T-helper 2 cell treated with Interferon-gamma antibody and Interleukin-4, amounts not matched to agents 5 μg/mL and 100 μg/mL, for 36 hours (primary cell): ENCODE results near the gene DHRS12.

Experiments
- DNase-seq: peaks from one replicate; pipeline ENCODE4 v3.0.0; 2021; ENCODE audit warnings: low spot score
- H3K27ac Mint-ChIP-seq: one replicate; pipeline ENCODE4 v1.8.0; 2021; ENCODE audit warnings: mild to moderate bottlenecking, mixed read lengths
- H3K27me3 Mint-ChIP-seq: one replicate; pipeline ENCODE4 v1.8.0; 2021; ENCODE audit warnings: low read depth, mixed read lengths
- H3K36me3 Mint-ChIP-seq: one replicate; pipeline ENCODE4 v1.8.0; 2021; ENCODE audit warnings: low read depth, mixed read lengths
- H3K4me1 Mint-ChIP-seq: one replicate; pipeline ENCODE4 v1.8.0; 2021; ENCODE audit warnings: low read depth, mixed read lengths
- H3K4me3 Mint-ChIP-seq: one replicate; pipeline ENCODE4 v1.8.0; 2022; ENCODE audit warnings: mild to moderate bottlenecking, moderate library complexity, mixed read lengths
- H3K9me3 Mint-ChIP-seq: one replicate; pipeline ENCODE4 v1.8.0; 2021; ENCODE audit warnings: mixed read lengths

The DHRS12 gene

DNA sequence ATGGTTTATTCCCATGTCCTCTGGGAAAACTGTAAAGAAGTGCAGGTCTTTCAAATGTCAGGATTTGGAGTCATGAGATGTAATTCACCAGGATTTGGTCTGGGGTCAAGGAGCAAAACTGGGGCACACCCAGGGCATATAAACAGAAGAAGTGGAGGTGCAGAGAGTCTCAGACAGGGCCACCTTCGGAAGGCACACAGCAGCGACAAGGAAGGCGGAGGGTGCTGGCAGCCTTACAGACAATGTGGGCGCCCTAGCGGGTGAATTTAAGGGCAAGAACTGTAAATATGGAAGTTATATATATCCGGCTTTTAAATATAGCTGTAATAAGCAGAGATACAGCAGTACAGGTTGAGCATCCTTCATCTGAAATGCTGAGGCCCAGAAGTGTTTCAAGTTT is 31.2 kb downstream of the DHRS12 start:
- H3K27me3 Mint-ChIP-seq, result no peaks in the 10 kb centered on the region
- no peak overlapping the region for H3K27ac Mint-ChIP-seq
- no peak for DNase-seq
- no peak overlapping the region for H3K4me3 Mint-ChIP-seq
- H3K4me1 Mint-ChIP-seq, result no peaks in the 10 kb centered on the region
- no peaks in the 10 kb centered on the region for H3K36me3 Mint-ChIP-seq
- no peaks in the 10 kb centered on the region for H3K9me3 Mint-ChIP-seq

DNA sequence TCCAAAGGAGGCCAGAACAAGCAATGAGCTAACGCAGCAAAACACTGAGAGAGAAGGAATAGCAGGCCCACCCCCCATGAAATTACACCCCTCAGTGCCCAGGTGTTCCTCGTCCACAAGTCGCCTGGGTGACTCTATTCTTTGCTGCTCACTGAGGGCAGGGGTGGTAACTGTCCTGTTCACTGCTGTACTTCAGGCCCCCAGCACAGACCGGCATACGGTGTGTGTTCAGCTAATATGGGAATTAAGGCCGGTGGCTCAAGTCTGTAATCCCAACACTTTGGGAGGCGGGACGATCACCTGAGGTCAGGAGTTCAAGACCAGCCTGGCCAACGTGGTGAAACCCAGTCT is 31.9 kb downstream of the DHRS12 start:
- no peak for DNase-seq
- H3K36me3 Mint-ChIP-seq, result peaks cover 3% of the 10 kb centered on the region
- no peaks in the 10 kb centered on the region for H3K27me3 Mint-ChIP-seq
- no peak overlapping the region for H3K27ac Mint-ChIP-seq
- no peaks in the 10 kb centered on the region for H3K9me3 Mint-ChIP-seq
- no peaks in the 10 kb centered on the region for H3K4me1 Mint-ChIP-seq
- no peak overlapping the region for H3K4me3 Mint-ChIP-seq

DNA sequence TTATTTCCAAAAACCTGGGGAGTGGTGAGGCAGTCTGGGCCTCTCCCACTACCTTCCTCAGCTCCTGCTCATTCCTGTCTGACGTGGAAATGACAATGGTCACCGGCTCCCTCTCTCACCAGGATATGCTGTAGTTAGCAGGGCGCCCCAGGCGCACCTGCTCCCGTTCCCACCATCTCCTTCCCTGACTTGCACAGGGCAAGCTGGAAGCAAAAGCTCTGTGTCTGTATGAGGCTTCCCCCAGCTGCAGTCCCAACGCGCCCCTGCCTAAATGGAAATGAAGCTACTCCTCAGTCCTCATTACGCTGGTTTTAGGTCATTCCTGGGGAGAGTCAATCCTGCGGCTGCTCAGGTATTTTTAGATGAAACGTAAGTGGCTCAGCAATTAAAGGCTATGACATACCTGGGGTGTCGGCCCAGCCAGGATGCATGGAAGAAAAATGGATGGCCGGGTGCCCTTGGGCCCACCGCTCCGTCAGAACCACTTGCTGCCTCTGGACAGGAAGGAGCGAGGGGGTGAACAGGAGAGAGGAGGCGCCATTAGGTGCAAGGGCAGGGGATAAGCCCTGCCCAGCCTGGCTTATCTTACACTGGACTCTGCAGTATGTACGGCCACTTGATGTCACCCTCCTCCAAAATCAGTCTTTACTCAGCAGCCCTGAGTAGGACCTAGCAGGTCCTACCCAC is 32.4 kb downstream of the DHRS12 start:
- H3K9me3 Mint-ChIP-seq, result no peaks in the 10 kb centered on the region
- no peaks in the 10 kb centered on the region for H3K27me3 Mint-ChIP-seq
- no peak for DNase-seq
- H3K4me1 Mint-ChIP-seq, result no peaks in the 10 kb centered on the region
- no peak overlapping the region for H3K27ac Mint-ChIP-seq
- H3K36me3 Mint-ChIP-seq, result peaks cover 3% of the 10 kb centered on the region
- H3K4me3 Mint-ChIP-seq, result no peak overlapping the region

DNA sequence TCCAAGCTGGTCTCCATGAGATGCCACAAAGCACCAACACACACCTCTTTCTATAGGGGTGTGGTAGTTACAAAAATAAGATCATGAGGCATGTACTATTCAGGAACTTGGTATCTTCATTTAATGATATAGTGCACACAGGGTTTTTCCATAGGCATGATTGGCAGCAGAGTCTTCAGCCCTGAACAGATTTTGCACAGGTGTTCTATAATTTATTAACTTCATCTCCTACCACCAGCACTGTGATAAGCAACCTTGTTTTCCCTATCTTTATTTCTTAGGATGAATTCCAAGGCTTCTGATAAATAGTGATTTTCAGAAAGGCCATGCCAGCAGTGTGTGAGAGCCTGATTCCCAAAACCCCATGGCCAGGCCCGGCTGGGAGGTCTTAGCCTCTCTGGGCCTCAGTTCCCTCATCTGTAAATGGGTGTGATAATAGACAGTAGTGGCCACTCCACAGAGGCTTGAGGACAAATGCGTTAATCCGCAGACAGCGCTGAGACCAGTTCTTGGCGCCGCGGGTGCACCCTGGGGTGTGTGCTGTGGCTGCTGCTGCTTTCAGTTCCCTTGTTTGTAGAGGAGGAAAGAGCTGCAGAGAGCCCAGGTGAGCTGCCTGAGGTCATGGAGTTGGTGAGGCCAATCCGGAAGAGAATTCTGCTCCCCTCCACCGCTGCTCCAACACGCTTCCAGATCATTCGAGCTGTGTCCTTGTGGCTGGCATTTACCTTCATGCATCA is 33.1 kb downstream of the DHRS12 start:
- Mint-ChIP-seq H3K36me3 (peaks cover 3% of the 10 kb centered on the region), H3K4me3 (no peak overlapping the region), H3K27ac (no peak overlapping the region), H3K27me3 (no peaks in the 10 kb centered on the region), H3K9me3 (no peaks in the 10 kb centered on the region), H3K4me1 (no peaks in the 10 kb centered on the region)
- no peak for DNase-seq

DNA sequence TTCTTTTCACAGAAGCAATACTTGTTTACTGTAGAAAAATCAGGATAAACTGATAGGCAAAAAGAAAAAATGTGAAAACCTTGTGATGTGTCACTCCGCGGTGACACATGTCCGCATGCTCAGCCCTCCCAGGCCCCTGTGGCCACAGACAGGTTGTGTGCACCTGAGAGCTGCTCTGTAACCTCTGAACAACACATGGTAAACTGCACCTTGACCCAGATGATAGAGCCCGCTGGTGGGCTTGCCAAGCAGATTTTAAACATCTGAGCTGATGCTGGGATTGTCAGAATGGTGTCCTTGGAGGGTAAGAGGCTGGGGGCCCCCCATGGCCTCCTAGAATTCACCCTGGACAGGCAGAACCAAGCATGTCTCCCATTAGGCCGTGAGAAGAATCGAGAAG is 33.8 kb downstream of the DHRS12 start:
- no peak overlapping the region for H3K4me3 Mint-ChIP-seq
- no peak overlapping the region for H3K27ac Mint-ChIP-seq

DNA sequence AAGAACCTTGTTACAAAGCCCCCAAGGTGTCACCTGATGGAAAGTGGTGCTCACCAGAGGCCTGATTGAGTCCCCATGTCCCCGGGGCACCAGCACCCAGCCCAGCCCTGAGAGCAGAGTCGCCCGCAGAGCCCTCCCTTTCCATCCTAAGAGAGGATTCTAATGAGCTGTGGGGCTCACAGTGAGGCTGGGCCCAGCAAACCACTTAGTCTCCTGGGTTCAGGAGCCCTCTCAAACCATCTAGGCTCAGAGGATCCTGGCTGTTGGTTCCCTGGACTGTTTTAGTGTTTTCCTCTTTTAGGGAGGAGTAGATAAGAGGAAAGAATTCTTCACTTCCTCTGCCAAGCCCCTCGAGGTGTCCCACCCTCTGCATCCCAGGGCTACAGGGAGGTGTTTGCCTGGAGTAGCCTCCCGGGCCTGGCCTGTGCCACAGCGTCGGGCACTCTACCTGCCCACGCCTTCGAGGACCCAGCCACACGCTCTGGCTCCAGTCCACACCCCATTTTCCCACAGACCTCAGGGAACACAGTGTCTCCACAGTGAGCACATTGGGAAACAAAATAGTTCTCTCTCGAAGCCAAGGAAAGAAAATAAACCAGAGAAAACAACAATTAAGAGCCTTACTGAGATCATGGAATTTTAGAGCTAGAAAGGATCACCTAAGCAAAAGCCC is 34.4 kb downstream of the DHRS12 start:
- Mint-ChIP-seq H3K9me3 (no peaks in the 10 kb centered on the region), H3K27me3 (no peaks in the 10 kb centered on the region), H3K36me3 (peaks cover 3% of the 10 kb centered on the region), H3K27ac (no peak overlapping the region), H3K4me1 (peaks cover 10% of the 10 kb centered on the region), H3K4me3 (no peak overlapping the region)
- DNase-seq, result no peak

More for the DNA sequence above, 33.8 kb downstream of the DHRS12 start:
- no peak for DNase-seq
- Mint-ChIP-seq H3K4me1 (peaks cover 5% of the 10 kb centered on the region), H3K36me3 (peaks cover 3% of the 10 kb centered on the region), H3K27me3 (no peaks in the 10 kb centered on the region), H3K9me3 (no peaks in the 10 kb centered on the region)

DNA sequence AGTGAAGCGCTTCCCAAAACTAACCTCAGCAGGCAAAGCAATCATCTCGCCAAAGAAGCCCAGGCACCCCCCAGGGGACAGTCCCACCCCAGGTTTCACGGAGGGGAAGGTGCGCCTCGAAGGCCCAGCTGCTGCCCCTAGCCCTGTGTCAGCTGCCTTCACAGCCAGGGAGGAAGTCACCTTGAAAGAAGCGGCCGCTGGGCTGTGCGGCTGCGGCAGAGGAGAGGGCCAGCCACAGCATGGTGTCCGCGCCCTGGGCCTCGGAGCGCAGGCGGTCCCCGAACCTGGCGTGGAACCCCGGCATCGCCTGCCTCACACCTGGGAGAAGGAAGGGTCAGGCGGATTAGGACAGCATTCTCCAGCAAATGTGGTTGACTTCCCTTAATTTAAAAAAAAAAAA is 35.0 kb downstream of the DHRS12 start:
- peaks cover 15% of the 10 kb centered on the region for H3K4me1 Mint-ChIP-seq
- DNase-seq, result no peak
- no peak overlapping the region for H3K4me3 Mint-ChIP-seq
- peaks cover 3% of the 10 kb centered on the region for H3K36me3 Mint-ChIP-seq
- H3K9me3 Mint-ChIP-seq, result no peaks in the 10 kb centered on the region
- no peaks in the 10 kb centered on the region for H3K27me3 Mint-ChIP-seq
- no peak overlapping the region for H3K27ac Mint-ChIP-seq

DNA sequence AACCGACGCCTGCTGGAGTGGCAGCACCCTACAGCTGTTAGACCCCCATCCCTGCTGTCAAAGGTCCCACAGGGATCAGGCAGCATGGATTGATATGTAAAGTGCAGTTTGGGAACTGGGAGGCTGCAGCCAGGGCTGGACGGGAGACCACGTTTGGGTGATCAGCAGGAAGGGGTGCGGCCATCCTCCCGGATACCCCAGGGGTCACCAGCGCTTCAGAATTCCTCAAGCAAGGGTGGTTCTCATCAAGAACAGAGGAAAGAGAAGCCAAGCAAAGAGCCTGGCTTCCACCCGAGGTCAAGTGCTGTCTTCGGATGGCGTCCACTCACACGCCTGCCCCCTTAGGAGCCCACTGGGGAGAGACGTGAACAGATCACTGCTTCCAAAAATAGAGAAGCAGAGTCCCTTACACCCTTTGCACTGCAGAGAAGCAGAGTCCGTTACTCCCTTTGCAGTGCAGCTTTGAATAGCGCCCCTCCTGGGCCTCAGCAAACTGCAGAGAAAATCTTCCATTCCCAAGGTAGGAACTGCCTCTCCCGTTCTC is 35.5 kb downstream of the DHRS12 start:
- no peaks in the 10 kb centered on the region for H3K9me3 Mint-ChIP-seq
- no peaks in the 10 kb centered on the region for H3K27me3 Mint-ChIP-seq
- H3K27ac Mint-ChIP-seq, result no peak overlapping the region
- peaks cover 17% of the 10 kb centered on the region for H3K4me1 Mint-ChIP-seq
- no peak overlapping the region for H3K4me3 Mint-ChIP-seq
- peaks cover 3% of the 10 kb centered on the region for H3K36me3 Mint-ChIP-seq
- DNase-seq, result no peak

DNA sequence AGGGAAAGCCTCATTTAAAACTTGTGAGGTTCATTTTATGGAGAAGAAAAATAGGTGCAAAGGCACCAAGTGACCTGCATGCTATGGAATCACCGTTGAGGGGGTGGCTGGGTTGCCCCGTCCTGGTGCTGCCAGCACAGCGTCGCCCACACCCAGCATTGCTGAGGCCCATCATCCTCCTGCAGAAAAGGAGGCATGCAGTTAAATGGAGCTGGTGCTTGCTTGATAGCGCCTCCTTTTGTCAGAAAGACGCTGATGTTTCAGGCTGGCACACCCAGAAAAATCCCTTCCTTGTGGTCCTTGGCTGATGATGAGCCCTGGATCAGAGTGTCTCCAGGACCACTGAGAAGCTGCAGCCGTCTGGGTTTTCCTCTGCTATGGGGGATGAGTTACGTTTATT is 36.9 kb downstream of the DHRS12 start:
- H3K36me3 Mint-ChIP-seq, result peaks cover 3% of the 10 kb centered on the region
- peaks cover 17% of the 10 kb centered on the region for H3K4me1 Mint-ChIP-seq
- no peak overlapping the region for H3K4me3 Mint-ChIP-seq
- H3K27me3 Mint-ChIP-seq, result no peaks in the 10 kb centered on the region
- H3K9me3 Mint-ChIP-seq, result no peaks in the 10 kb centered on the region
- no peak for DNase-seq
- no peak overlapping the region for H3K27ac Mint-ChIP-seq

DNA sequence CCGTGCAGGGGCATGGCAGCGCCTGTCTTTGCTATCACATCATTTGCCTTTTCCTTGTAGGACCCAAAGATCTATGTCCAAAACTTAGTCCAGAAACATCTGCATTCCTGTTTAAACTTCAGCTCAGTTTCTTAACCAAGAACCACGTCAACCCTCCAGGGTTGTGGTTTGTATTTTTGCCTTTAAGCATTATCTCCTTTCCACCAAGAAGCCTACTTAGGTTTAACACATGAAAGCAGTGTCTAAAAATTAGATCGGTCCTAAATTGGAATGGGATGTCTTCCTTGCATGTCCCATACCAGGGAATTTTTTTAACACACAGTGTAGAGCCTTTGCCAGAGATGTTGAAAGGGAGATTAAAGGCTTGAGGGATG is 38.8 kb downstream of the DHRS12 start:
- H3K27me3 Mint-ChIP-seq, result no peaks in the 10 kb centered on the region
- peaks cover 17% of the 10 kb centered on the region for H3K4me1 Mint-ChIP-seq

DNA sequence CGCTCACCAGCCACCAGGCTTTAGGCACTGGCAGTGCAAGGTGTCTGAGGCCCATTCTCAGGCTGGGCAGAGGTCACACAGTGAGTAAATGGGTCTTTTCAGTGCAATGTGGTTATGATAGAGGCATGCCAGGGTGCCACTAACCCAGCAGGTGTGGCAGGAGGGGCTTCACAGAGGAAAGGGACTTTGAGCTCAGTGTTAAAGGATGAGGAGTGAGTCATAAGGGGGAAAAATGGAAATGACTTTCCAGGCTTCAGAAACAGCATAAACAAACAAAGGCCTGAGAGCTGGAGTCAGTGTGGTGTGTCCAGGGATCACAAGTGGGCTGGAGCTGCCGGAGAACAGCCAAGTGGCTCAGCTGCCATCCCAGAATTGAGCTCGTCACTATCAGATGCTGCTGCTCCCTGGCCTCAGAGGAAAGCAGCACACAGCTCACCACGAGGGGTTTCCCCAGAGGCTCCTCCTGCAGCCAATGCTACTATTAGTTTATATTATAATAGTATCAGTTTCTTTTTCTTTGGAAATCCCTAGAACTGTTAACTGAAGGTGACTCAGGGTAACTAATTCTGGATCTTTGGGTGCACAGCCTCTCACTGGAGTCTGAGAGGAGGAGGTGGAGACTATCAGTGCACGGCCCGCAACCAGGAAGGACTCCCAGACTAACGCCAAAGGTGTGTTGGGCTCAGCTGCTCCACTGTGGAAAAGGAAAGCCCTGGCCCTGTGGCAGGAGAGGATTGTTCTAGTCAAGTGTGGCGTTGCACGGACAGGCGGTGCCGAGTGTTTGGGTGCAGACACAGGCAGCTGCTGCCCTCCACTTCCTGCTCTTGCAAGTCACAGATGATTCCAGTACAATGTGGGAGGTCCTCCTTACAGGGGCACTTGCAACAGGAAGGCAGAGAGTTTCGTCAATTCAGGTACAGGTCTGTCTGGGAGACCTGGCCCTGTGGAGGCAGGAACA is 39.5 kb downstream of the DHRS12 start:
- H3K4me1 Mint-ChIP-seq, result peaks cover 17% of the 10 kb centered on the region
- peaks cover 5% of the 10 kb centered on the region for H3K36me3 Mint-ChIP-seq

More for the DNA sequence above, 38.8 kb downstream of the DHRS12 start:
- H3K27ac Mint-ChIP-seq, result peak overlapping the region; percentile 83
- H3K9me3 Mint-ChIP-seq, result no peaks in the 10 kb centered on the region
- H3K4me3 Mint-ChIP-seq, result peak overlapping the region; percentile 83
- H3K36me3 Mint-ChIP-seq, result peaks cover 3% of the 10 kb centered on the region
- no peak for DNase-seq

DNA sequence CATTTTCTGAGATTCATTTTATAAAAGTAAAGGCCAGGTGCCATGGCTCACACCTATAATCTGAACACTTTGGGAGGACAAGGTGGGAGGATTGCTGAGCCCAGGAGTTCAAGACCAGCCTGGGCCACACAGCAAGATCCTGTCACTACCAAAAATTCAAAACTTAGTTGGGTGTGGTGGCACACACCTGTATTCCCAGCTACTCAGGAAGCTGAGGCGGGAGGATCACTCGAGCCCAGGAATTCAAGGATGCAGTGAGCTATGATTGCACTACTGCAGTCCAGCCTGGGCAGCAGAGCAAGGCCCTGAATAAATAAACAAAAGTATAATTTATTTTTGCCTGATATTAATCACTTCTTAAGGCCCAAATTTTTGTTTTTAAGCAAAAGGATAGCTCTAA is 40.5 kb downstream of the DHRS12 start:
- Mint-ChIP-seq H3K36me3 (peaks cover 5% of the 10 kb centered on the region), H3K4me1 (peaks cover 17% of the 10 kb centered on the region), H3K27me3 (no peaks in the 10 kb centered on the region), H3K4me3 (no peak overlapping the region), H3K27ac (no peak overlapping the region), H3K9me3 (no peaks in the 10 kb centered on the region)
- DNase-seq, result no peak

More for the DNA sequence above, 39.5 kb downstream of the DHRS12 start:
- Mint-ChIP-seq H3K27ac (peak overlapping the region; percentile 83), H3K9me3 (no peaks in the 10 kb centered on the region), H3K4me3 (peak overlapping the region; percentile 83), H3K27me3 (no peaks in the 10 kb centered on the region)
- peak; percentile 77 for DNase-seq

DNA sequence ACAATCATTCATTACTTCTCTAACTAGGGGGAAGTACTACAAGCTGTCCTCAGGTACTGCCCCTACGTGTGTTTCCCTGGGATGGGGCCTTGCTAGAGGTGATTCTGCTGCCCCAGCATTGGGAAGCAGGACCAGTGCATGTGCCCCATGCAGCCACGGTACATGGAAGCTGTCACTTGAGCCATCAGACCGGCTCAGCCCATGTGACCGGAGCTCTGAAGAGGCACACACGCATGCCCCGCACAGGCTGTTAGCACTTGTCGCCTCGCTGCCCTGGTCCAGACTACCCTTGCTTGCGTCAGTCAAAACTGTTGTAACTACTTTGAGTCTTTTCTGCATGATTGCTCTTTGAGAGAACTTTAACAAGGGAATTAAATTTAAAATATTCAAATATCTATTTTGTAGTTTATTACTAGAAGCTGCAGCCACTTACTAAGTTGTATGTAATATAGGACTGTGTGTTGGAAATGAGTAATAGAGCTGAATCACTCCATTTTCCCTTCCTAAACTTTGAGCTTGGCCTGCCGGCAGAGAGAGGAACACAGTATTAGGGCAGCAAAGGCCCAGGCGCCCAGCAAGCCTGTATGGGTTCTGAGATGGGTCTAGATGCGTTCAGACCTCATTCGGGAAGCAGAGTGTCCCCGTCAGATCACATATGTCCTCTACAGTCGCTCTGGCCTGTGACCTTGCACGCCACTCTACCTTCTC is 42.2 kb downstream of the DHRS12 start:
- DNase-seq, result no peak
- Mint-ChIP-seq H3K27me3 (no peaks in the 10 kb centered on the region), H3K9me3 (no peaks in the 10 kb centered on the region), H3K27ac (no peak overlapping the region), H3K4me1 (peaks cover 17% of the 10 kb centered on the region), H3K4me3 (no peak overlapping the region), H3K36me3 (peaks cover 2% of the 10 kb centered on the region)
